H1 (cell line): ENCODE results near the gene LFNG. TPM values are rescaled to one million over a fixed set of nuclear protein-coding genes. Genes with fewer than 3 reads are reported as not detected.

Experiments used
- RNF2 ChIP-seq: fragments of 200-900, 300-1000 bp; sonication (generic); IDR thresholded peaks from 2 replicates; pipeline ENCODE4 v1.7.1; 2016; ENCODE audit warnings: borderline replicate concordance, low read depth, mild to moderate bottlenecking, antibody characterized with exemption, low read length; ENCODE audit not compliant: poor library complexity, severe bottlenecking; ENCODE audit errors: missing control alignments
- polyA plus RNA-seq, 7 experiments: library from polyadenylated mRNA; depleted of rRNA in 3 of 7; stranded (reverse) in 5 of 7; unstranded in 2 of 7; fragments of >200 nt in 5 of 7; fragments of 200-250 nt in 2 of 7; gene quantifications; 1 replicate in 5 of 7; 2 replicates in 1 of 7; 4 replicates in 1 of 7; pipeline versions ENCODE4 v1.2.1 to v1.2.3, GENCODE V29; 2011 to 2013; ENCODE audit warnings: missing spikeins in 2 of 7, mixed read lengths in 2 of 7
- total RNA-seq: library from RNA; stranded (reverse); fragmentation: NEBNext Ultra II Directional; extraction: Animal tissue kit (Norgen Biotek cat#: 25700); gene quantifications from 2 replicates; pipeline ENCODE4 v1.2.1, GENCODE V29; 2021

The LFNG gene
- total and polyA plus RNA-seq, 2 of the 8 experiments (the other 6 are each of a cell fraction or from before 2014, with no cell fraction given) = 31.6 to 35.6 TPM

- TF ChIP-seq RNF2 = no peak
These were observed 27.5 kb upstream of the LFNG start (continued) for GRCh38 chr7:2492038-2492437.
